NK-92 (cell line): ENCODE measurements around the gene SPATS2L.

Experiments used
- DNase-seq: peaks from one replicate; lab custom pipeline; 2025; ENCODE audit not compliant: unreplicated experiment; lab: John Stamatoyannopoulos, UW

Gene SPATS2L

GRCh38 chr2:200348897-200349563, 42.5 kb downstream of the SPATS2L start:
- no peak for DNase-seq

GRCh38 chr2:200349868-200350267, 43.4 kb downstream of the SPATS2L start:
- no peak for DNase-seq

- DNase-seq = no peak
These were observed 44.4 kb downstream of the SPATS2L start for GRCh38 chr2:200350850-200351285.

GRCh38 chr2:200351815-200352214, 45.3 kb downstream of the SPATS2L start:
- DNase-seq = no peak

- no peak for DNase-seq
These were observed 46.1 kb downstream of the SPATS2L start for GRCh38 chr2:200352636-200353035.

- DNase-seq = no peak
These were observed 46.6 kb downstream of the SPATS2L start for GRCh38 chr2:200353120-200353519.

GRCh38 chr2:200353874-200354273, 47.4 kb downstream of the SPATS2L start:
- DNase-seq = no peak

- no peak for DNase-seq
These were observed 48.6 kb downstream of the SPATS2L start for GRCh38 chr2:200354833-200355751.

GRCh38 chr2:200356321-200356720, 49.8 kb downstream of the SPATS2L start:
- DNase-seq = no peak

GRCh38 chr2:200356857-200357384, 50.4 kb downstream of the SPATS2L start:
- no peak for DNase-seq

- no peak for DNase-seq
These were observed 51.4 kb downstream of the SPATS2L start for GRCh38 chr2:200357845-200358244.

GRCh38 chr2:200359552-200359951, 53.1 kb downstream of the SPATS2L start:
- no peak for DNase-seq

- DNase-seq = no peak
These were observed 53.9 kb downstream of the SPATS2L start for GRCh38 chr2:200360364-200360763.

GRCh38 chr2:200362202-200362917, 55.9 kb downstream of the SPATS2L start:
- no peak for DNase-seq

- no peak for DNase-seq
These were observed 56.8 kb downstream of the SPATS2L start for GRCh38 chr2:200363279-200363678.

- no peak for DNase-seq
These were observed 57.6 kb downstream of the SPATS2L start for GRCh38 chr2:200364142-200364541.

- DNase-seq = no peak
These were observed 58.1 kb downstream of the SPATS2L start for GRCh38 chr2:200364620-200365019.

GRCh38 chr2:200365209-200365608, 58.7 kb downstream of the SPATS2L start:
- no peak for DNase-seq

GRCh38 chr2:200367155-200367554, 60.7 kb downstream of the SPATS2L start:
- no peak for DNase-seq

GRCh38 chr2:200369886-200370285, 63.4 kb downstream of the SPATS2L start:
- no peak for DNase-seq

GRCh38 chr2:200373231-200373630, 66.7 kb downstream of the SPATS2L start:
- no peak for DNase-seq
